Choroid plexus epithelial cell (primary cell): ENCODE data around the gene ZNF532.

ENCODE experiments used
- DNase-seq: peaks from one replicate; pipeline ENCODE4 v3.0.0-alpha.2; 2010; ENCODE audit warnings: low read depth
- H3K4me3 ChIP-seq: 2 replicates; pipeline ENCODE4 v1.5.1; 2011; ENCODE audit warnings: low read depth, mild to moderate bottlenecking, control low read depth, low read length, moderate library complexity
- CTCF ChIP-seq: conservative IDR thresholded peaks from 2 replicates; pipeline ENCODE4 v1.5.1; 2011; ENCODE audit warnings: low read depth, mild to moderate bottlenecking, control low read depth, inconsistent platforms, low read length, moderate library complexity

ZNF532 gene

GRCh38 chr18:58962336-58962735, 97.7 kb downstream of the ZNF532 start:
- no peak for TF ChIP-seq CTCF
- H3K4me3 ChIP-seq = no peak overlapping the region
- DNase-seq = no peak

GRCh38 chr18:58965291-58966004, 100.8 kb downstream of the ZNF532 start:
- H3K4me3 ChIP-seq = no peak overlapping the region
- DNase-seq = no peak
- TF ChIP-seq CTCF = no peak

GRCh38 chr18:58966005-58966677, 101.5 kb downstream of the ZNF532 start:
- DNase-seq = no peak
- no peak for TF ChIP-seq CTCF
- no peak overlapping the region for H3K4me3 ChIP-seq

- TF ChIP-seq CTCF = no peak
- H3K4me3 ChIP-seq = no peak overlapping the region
- no peak for DNase-seq
Measured at GRCh38 chr18:58966704-58967103, 102.0 kb downstream of the ZNF532 start.

GRCh38 chr18:58967751-58968254, 103.1 kb downstream of the ZNF532 start:
- DNase-seq = peak; percentile 36
- no peak overlapping the region for H3K4me3 ChIP-seq
- no peak for TF ChIP-seq CTCF

GRCh38 chr18:58970943-58971790, 106.5 kb downstream of the ZNF532 start:
- DNase-seq = no peak
- no peak for TF ChIP-seq CTCF
- no peak overlapping the region for H3K4me3 ChIP-seq
